HG02759 (cell line): ENCODE results near the gene MVB12A.

ENCODE experiments used
- ATAC-seq: cut with Tn5 transposase; IDR thresholded peaks from one replicate; pipeline ENCODE4 v1.9.1; 2021; ENCODE audit warnings: mild to moderate bottlenecking, moderate library complexity; ENCODE audit not compliant: unreplicated experiment

Gene MVB12A

DNA sequence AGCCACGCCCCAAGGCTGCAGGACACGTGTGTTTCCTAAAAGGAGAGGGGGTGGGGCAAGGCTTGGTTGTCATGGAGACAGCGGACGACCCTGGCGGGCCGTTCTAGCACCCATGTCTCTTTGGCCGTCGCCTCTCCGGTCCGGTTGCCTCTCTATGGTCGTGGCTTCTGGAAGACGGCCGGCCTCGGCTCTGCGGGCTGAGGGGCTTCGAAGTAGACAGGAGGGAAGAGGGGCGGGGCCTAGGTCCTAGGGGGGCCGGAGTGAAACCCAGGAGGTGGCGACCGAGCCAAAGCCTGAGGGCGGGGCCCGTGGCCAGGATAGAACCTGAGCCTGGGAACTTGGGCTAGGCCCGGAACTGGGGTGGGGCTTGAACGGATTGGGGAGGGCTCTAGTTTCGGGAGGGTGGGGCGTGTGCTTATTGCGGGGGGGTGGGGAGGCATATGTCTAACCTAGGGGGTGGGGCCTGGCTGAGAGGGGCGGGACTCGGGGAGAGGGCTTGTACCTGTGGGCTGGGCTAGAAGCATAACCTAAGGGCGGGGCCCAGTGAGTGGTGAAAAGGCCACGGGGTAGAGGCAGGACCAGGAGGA lies 49.7 kb downstream of the MVB12A start:
- ATAC-seq, result peak; percentile 63

DNA sequence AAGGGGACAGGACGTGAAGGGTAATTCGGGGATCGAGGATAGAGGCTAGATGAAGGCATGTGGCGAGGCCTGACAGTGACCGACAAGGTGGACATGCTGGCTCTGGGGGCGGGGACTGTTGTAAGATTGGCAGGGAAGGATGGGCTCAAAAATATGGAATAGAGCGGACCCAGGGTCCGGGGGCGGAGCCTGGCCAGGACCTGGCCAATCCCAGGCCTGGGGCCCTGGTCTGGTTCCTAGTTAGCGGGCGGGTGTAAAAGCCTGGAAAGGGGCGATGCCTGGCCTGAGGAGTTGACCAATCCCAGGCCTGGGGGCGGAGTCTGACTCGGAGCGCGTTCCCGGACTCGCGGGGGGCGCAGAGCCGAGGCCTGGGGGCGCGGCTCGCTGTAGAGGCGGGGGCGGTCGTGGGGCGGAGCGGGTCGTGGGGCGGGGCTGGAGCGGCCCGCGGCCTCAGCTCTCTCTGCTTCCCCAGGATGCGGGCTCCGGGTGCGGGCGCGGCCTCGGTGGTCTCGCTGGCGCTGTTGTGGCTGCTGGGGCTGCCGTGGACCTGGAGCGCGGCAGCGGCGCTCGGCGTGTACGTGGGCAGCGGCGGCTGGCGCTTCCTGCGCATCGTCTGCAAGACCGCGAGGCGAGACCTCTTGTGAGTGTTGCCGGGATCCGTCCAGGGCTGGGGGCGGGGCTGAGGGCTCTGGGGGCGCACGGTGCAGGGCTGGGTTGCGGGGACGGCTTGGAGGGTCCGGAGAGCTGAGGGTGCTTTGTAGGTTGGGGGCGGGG lies 50.4 kb downstream of the MVB12A start, which contains the start of gene SLC27A1:
SLC27A1 (plus strand) TSS at position 457 of the 774 bp plus-strand sequence; CDS start at position 474, 17 bp downstream.
- ATAC-seq, result peak; percentile 82

DNA sequence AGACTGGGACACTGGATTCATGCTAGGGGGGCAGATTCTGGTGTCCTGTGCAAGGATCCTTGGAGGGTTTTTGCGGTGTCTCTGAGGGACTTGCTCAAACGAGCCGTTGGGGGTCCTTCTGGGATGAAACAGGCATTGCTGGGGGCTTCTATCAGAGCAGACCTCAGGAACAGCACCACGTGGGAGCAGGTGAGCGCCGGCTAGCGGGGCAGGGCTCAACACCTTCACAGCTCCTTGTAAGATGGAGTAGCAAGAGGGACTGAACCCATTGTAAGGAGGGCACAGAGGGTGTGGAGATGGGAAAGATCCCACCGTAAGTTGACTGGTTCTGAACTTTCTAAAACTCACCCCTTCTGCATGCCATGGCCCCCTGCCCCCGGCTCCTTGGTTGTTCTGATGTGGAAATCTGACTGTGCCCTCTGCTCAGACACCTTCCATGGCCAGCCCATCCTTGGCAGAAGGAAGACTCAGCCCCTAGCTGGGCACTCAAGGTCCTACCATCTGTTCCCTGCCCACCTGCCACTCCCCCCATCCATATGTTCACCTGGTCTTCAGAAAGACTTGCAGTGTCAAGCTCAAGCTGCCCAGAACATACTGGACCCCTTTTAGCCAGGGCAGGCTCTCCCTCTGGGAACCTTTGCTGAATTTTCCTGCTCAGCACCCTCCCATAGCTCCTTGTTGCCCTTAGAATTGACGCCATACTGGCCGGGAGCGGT lies 51.7 kb downstream of the MVB12A start:
- ATAC-seq, result no peak

DNA sequence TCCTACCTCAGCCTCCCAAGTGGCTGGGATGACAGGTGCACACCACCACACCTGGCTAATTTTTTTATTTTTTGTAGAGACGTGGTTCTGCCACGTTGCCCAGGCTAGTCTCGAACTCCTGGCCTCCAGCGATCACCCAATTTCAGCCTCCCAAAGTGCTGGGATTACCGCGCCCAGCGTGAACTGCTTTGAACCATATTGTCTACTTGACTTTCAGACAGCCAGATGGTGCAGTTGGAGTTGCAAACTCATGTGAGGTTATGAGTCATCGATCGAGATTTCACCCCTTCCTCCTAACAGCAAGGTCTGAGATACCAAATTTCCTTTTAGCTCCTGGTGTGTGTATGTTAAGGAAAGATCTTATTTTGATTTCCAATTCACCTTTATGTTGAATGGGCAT lies 53.2 kb downstream of the MVB12A start:
- ATAC-seq, result no peak
